Panc1 (cell line): ENCODE results near the gene TSHZ2.

Source experiments
- CTCF ChIP-seq: fragments of 450-650 bp; IDR thresholded peaks from 2 replicates; pipeline ENCODE4 v1.5.1; 2017; ENCODE audit warnings: mild to moderate bottlenecking
- POLR2AphosphoS5 ChIP-seq: IDR thresholded peaks from 2 replicates; pipeline ENCODE4 v1.6.1; 2012; ENCODE audit warnings: mild to moderate bottlenecking, low read depth, low read length, moderate library complexity
- SIN3A ChIP-seq: IDR thresholded peaks from 2 replicates; pipeline ENCODE4 v1.6.1; 2012; ENCODE audit warnings: low read depth, mild to moderate bottlenecking, low read length, moderate library complexity, borderline replicate concordance; ENCODE audit not compliant: insufficient read depth
- TCF7L2 ChIP-seq: IDR thresholded peaks from 2 replicates; pipeline ENCODE4 v1.6.1; 2011; ENCODE audit warnings: mild to moderate bottlenecking, low read depth, low read length, inconsistent platforms

- TF ChIP-seq POLR2AphosphoS5 (no peak), CTCF (no peak), TCF7L2 (no peak), SIN3A (no peak)
Observed at GRCh38 chr20:53150532-53150931, 178.4 kb downstream of the TSHZ2 start.
